AG04449 (cell line): ENCODE results near the gene RPUSD3.
A peak's percentile ranks its signal among the peaks of the same experiment; 100 is the strongest.

ENCODE experiments used
- CTCF ChIA-PET: fragments of 350-600 bp; formaldehyde crosslinking; extraction: SDS; loops from one replicate; lab custom pipeline; 2021; ENCODE audit warnings: antibody characterized with exemption; lab: Yijun Ruan, JAX
- POLR2A ChIA-PET: fragments of 400-600, 350-600 bp; formaldehyde crosslinking; extraction: SDS; loops from one replicate; lab custom pipeline; 2020; ENCODE audit warnings: antibody characterized with exemption, inconsistent platforms; lab: Yijun Ruan, JAX
- DNase-seq: peaks from one replicate; pipeline ENCODE4 v3.0.0-alpha.2; 2010; ENCODE audit warnings: low read depth, low spot score
- H3K4me3 ChIP-seq: 2 replicates; pipeline ENCODE4 v1.5.1; 2011; ENCODE audit warnings: low read depth, mild to moderate bottlenecking, control low read depth, low read length
- TF ChIP-seq, protein P1 (sequence below): IDR thresholded peaks from one replicate; pipeline ENCODE4 v1.5.1; 2011; ENCODE audit warnings: mild to moderate bottlenecking, moderate library complexity, low read length, control low read depth, inconsistent platforms; ENCODE audit not compliant: insufficient read depth; ENCODE audit errors: missing control alignments

RPUSD3 gene

DNA sequence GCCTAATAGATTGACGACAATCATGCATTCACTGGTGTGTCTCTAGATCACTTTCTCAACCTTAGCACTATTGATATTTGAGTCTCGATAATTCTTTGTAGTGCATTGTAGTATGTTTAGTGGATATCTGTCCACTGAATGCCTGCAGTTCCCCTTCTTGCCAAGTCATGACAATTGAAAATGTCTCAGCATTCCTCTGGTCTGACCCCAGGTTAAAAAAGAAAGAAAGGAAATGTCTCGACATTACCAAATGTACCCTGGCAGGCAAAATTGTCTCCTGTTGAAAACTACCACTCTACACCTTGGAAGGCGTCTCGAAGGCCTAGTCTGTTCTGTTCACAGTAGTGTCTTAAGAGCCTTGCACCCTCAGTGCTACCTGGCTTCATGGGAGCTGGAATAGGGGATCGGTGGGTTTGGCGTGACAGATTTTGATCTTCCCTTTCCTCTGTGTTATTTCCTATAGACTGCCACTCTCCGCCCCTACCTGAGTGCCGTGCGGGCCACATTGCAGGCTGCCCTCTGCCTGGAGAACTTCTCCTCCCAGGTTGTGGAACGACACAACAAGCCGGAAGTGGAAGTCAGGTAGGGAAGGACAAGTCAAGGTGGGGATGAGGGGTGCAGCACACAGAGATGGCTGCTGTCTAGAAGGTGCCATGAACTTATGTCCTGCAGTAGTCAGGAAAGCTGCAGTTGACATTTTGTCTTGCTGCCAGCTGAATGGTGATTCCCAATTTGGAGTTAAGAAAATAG is 46.4 kb downstream of the RPUSD3 start:
- ChIA-PET CTCF (no interaction called here), POLR2A (no interaction called here)
- TF ChIP-seq, protein P1, sequence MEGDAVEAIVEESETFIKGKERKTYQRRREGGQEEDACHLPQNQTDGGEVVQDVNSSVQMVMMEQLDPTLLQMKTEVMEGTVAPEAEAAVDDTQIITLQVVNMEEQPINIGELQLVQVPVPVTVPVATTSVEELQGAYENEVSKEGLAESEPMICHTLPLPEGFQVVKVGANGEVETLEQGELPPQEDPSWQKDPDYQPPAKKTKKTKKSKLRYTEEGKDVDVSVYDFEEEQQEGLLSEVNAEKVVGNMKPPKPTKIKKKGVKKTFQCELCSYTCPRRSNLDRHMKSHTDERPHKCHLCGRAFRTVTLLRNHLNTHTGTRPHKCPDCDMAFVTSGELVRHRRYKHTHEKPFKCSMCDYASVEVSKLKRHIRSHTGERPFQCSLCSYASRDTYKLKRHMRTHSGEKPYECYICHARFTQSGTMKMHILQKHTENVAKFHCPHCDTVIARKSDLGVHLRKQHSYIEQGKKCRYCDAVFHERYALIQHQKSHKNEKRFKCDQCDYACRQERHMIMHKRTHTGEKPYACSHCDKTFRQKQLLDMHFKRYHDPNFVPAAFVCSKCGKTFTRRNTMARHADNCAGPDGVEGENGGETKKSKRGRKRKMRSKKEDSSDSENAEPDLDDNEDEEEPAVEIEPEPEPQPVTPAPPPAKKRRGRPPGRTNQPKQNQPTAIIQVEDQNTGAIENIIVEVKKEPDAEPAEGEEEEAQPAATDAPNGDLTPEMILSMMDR: no peak
- DNase-seq: no peak
- H3K4me3 ChIP-seq: no peak overlapping the region

DNA sequence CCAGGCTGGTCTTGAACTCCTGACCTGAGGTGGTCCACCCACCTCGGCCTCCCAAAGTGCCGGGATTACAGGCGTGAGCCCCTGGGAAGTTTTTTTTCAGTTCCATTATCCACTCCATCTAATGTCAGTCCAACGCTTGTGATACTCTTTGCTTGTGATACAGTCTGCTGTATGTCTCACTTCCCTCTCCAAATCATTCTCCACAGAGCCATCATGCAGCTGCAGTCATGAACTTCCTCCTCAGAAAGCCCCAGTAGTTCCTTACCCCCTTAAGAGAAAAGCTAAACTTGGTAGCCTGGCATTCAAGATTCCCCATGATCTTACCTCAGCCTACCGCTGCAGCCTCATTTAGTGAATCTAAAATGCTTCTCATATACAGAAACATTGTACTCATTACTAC is 48.6 kb downstream of the RPUSD3 start:
- TF ChIP-seq, protein P1: no peak
- ChIA-PET POLR2A (interaction anchor here (0.9 kb wide), 1 partner anchor 137 kb away, joined by 4 read pairs; no protein-coding TSS in a partner anchor), CTCF (interaction anchor here (1.8 kb wide), 1 partner anchor 10 kb away, joined by 9 read pairs; no protein-coding TSS in a partner anchor)
- DNase-seq: no peak
- no peak overlapping the region for H3K4me3 ChIP-seq

DNA sequence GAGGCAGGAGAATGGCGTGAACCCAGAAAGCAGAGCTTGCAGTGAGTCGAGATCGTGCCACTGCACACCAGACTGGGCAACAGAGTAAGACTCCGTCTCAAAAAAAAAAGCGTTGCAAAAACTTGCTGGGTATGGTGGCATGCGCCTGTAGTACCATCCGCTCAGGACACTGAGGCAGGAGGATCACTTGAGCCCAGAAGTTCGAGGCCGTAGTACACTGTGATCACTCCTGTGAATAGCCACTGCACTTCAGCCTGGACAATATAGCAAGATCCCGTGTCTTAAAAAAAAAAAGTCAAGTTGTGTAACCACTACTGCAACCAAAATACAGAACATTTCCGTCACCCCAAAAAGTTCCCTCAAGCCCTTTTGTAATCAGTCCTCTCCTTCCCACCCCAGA is 49.4 kb downstream of the RPUSD3 start:
- TF ChIP-seq, protein P1: no peak
- CTCF ChIA-PET: no interaction called here
- POLR2A ChIA-PET: no interaction called here
- peak overlapping the region; percentile 18; the same call in 1 of the 2 replicates for H3K4me3 ChIP-seq
- DNase-seq: no peak

DNA sequence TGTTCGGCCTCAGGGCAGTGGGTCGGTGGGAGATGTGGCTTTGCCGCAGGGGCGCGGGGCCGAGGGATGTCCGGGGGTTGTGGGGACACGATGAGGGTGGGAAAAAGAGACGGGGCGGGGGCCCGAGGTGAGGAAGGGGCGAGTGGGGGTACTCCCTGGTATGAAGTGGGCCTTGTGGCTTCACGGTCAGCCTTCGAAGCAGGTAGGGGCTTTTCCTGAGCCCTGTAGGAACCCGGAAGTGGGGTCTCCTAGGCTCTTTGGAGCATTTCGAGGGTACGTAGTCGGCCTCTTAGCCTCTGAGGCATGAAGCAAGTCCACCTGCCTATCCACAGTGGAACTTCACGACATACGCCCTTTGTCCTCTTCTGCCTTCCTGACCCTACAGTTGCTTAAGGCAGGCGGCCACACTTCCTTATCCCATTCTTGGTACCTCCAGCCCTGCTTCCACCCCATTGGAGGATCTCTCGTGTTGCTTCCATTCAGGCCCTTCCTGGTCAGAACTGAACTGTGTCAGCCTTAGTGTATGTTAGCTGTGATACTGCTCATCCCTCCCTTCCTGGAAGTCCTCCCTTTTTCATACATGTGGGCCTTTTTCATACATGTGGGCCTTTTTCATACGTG is 50.5 kb downstream of the RPUSD3 start:
- TF ChIP-seq, protein P1: no peak
- peak overlapping the region; percentile 99 for H3K4me3 ChIP-seq
- DNase-seq: no peak
- ChIA-PET CTCF (interaction anchor here (0.8 to 1.8 kb wide), 3 partner anchors 11 to 43 kb away, joined by 3 to 7 read pairs (median 4); no protein-coding TSS in a partner anchor), POLR2A (interaction anchor here (0.7 to 1.8 kb wide), 16 partner anchors 9 to 535 kb away, joined by 3 to 13 read pairs (median 4); partner anchors contain the start of genes BRPF1, CRELD1, OGG1 and RPUSD3)

DNA sequence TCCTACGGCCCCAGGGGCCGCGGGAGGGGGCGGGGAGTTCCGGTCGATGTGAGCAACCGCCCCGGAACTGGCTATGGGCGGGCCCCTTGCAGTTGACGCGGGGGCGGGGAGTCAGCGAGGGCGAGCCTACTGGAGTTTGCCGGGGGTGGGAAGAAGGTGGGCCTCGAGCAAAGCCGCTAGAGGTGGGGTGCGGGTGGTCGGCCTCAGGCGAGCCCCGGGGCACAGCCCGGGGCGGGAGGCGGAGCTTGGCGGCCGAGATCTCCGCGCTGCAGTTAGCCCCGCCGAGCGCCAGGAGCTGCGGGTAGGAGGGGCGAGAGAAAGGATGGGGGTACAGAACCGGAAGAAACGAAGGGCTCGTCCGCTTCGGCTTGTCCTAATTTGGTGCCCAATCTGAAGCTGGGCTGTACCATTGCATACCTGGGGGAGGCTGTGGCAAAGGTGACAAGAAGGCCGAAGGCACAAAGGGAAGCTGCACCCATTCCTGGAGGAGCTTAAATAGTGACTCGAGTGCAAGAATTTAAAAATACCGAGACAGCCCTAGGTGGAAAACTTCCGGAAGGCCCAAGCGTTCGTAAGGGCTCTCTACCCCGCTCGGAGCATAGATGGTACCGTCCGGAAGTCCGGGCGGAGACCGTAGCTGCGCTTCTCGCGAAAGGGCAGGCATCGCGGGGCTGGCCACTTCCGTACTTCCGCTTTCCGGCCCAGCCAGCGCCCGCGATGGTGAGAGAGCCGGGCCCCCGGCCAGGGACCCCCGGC is 51.2 kb downstream of the RPUSD3 start, which contains the start of the genes ARPC4 and TADA3:
Gene ARPC4, plus strand, starts transcription at position 678 of the 756 bp plus-strand sequence. Its CDS starts 40 bp downstream, at position 718.
Gene TADA3, minus strand, starts transcription at position 69 of the 756 bp plus-strand sequence. CDS start 1,007 bp downstream, outside the sequence.
- peak within 1 kb of the TSS; percentile 99 for H3K4me3 ChIP-seq
- ChIA-PET POLR2A (interaction anchor here (0.7 to 1.8 kb wide), 15 partner anchors 8 to 154 kb away, joined by 3 to 13 read pairs (median 4); partner anchors contain the start of genes BRPF1, CRELD1, OGG1 and RPUSD3), CTCF (interaction anchor here (0.8 to 1.8 kb wide), 4 partner anchors 11 to 42 kb away, joined by 3 to 7 read pairs (median 4); no protein-coding TSS in a partner anchor)
- TF ChIP-seq, protein P1: peak; percentile 8
- DNase-seq: peak; percentile 86
